ENCODE data around the gene RBFOX1. TPM values are rescaled to one million over a fixed set of nuclear protein-coding genes. Genes with fewer than 3 reads are reported as not detected.
"Not testable (repeated sequence)": the region's sequence is repeated elsewhere in the genome, so short reads cannot be mapped to it uniquely, and the experiment has no call there.

The RBFOX1 gene
- total and polyA plus RNA-seq, 2 donors (not counting 1 experiment from before 2014, with no cell fraction given): not detected

GRCh38 chr16:7501868-7502267 lies 169.2 kb downstream of the RBFOX1 start:
- Histone ChIP-seq H3K79me2 (ENCODE audit: control insufficient read depth, insufficient read depth, low read length) (no peaks in the 10 kb centered on the region), H2AFZ (ENCODE audit: insufficient read depth, low read depth, low read length, poor library complexity, severe bottlenecking) (no peak overlapping the region), H3K27ac (ENCODE audit: low read length in 2 of 2) (no peak overlapping the region), H3K27me3 (replicated peaks in 1 of 4; ENCODE audit: control extremely low read depth in 1 of 4, control insufficient read depth in 3 of 4, insufficient read depth in 4 of 4, low read length in 3 of 4) (no peaks in the 10 kb centered on the region), H3K9me3 (ENCODE audit: control extremely low read depth in 1 of 3, control insufficient read depth in 2 of 3, insufficient read depth in 1 of 3, low read length in 2 of 3) (no peaks in the 10 kb centered on the region), H3K9ac (ENCODE audit: low read length) (no peak overlapping the region), H3K4me2 (replicated peaks; ENCODE audit: low read depth, low read length, poor library complexity, severe bottlenecking) (no peak overlapping the region), H3K36me3 (replicated peaks in 1 of 2; ENCODE audit: control extremely low read depth in 1 of 2, control insufficient read depth in 1 of 2, extremely low read depth in 1 of 2, insufficient read depth in 2 of 2, low read length in 1 of 2) (no peaks in the 10 kb centered on the region), H3K4me1 (ENCODE audit: control insufficient read depth in 2 of 2, insufficient read depth in 2 of 2, low read length in 2 of 2) (no peaks in the 10 kb centered on the region), H3K4me3 (ENCODE audit: control extremely low read depth in 1 of 5, extremely low read depth in 1 of 5, insufficient read depth in 1 of 5, low read depth in 2 of 5, low read length in 4 of 5) (no peak overlapping the region), H4K20me1 (ENCODE audit: control insufficient read depth, insufficient read depth, low read length, poor library complexity, severe bottlenecking) (no peaks in the 10 kb centered on the region)
- intact Hi-C loops (cut with micrococcal nuclease): no loop called here
- ChIA-PET CTCF (no interaction called here), POLR2A (no interaction called here)
- H3K27me3 Mint-ChIP-seq: no peaks in the 10 kb centered on the region
- H3K4me1 Mint-ChIP-seq: no peaks in the 10 kb centered on the region
- H3K27ac Mint-ChIP-seq: no peak overlapping the region
- no peak overlapping the region for H3K4me3 Mint-ChIP-seq
- WGBS (ENCODE audit: insufficient coverage): 94% methylated on average over 4 of the region's 5 CpGs
- peaks cover 2% of the 10 kb centered on the region for H3K9me3 Mint-ChIP-seq (ENCODE audit: insufficient read depth)
- TF ChIP-seq EZH2 (IDR thresholded peaks at IDR 0.05; ENCODE audit: borderline replicate concordance, insufficient read depth, low read depth, low read length, poor library complexity, severe bottlenecking): no peak
- DNase-seq (no peak), ATAC-seq (ENCODE audit: low read depth) (no peak)

GRCh38 chr16:7502591-7503157 lies 170.0 kb downstream of the RBFOX1 start:
- H3K27ac Mint-ChIP-seq; H3K79me2 ChIP-seq (ENCODE audit: control insufficient read depth, insufficient read depth, low read length); H3K27me3 ChIP-seq (replicated peaks in 1 of 4; ENCODE audit: control extremely low read depth in 1 of 4, control insufficient read depth in 3 of 4, insufficient read depth in 4 of 4, low read length in 3 of 4); H3K9ac ChIP-seq (ENCODE audit: low read length); H3K4me3 ChIP-seq (ENCODE audit: control extremely low read depth in 1 of 5, extremely low read depth in 1 of 5, insufficient read depth in 1 of 5, low read depth in 2 of 5, low read length in 4 of 5); H3K4me2 ChIP-seq (replicated peaks; ENCODE audit: low read depth, low read length, poor library complexity, severe bottlenecking); H3K27me3 Mint-ChIP-seq; ATAC-seq (ENCODE audit: low read depth); H3K4me1 ChIP-seq (ENCODE audit: control insufficient read depth in 2 of 2, insufficient read depth in 2 of 2, low read length in 2 of 2); H3K4me3 Mint-ChIP-seq; H4K20me1 ChIP-seq (ENCODE audit: control insufficient read depth, insufficient read depth, low read length, poor library complexity, severe bottlenecking); POLR2A ChIA-PET; H3K9me3 Mint-ChIP-seq (ENCODE audit: insufficient read depth); CTCF ChIA-PET; H3K27ac ChIP-seq (ENCODE audit: low read length in 2 of 2); intact Hi-C loops (cut with micrococcal nuclease); H3K36me3 ChIP-seq (replicated peaks in 1 of 2; ENCODE audit: control extremely low read depth in 1 of 2, control insufficient read depth in 1 of 2, extremely low read depth in 1 of 2, insufficient read depth in 2 of 2, low read length in 1 of 2); H3K4me1 Mint-ChIP-seq; DNase-seq; H2AFZ ChIP-seq (ENCODE audit: insufficient read depth, low read depth, low read length, poor library complexity, severe bottlenecking); H3K9me3 ChIP-seq (ENCODE audit: control extremely low read depth in 1 of 3, control insufficient read depth in 2 of 3, insufficient read depth in 1 of 3, low read length in 2 of 3): not testable (repeated sequence)
- WGBS (ENCODE audit: insufficient coverage): 100% methylated on average over 1 of the region's 4 CpGs
